ENCODE data around the gene DUSP28. TPM values are rescaled to one million over a fixed set of nuclear protein-coding genes. Genes with fewer than 3 reads are reported as not detected.

DUSP28 gene, protein sequence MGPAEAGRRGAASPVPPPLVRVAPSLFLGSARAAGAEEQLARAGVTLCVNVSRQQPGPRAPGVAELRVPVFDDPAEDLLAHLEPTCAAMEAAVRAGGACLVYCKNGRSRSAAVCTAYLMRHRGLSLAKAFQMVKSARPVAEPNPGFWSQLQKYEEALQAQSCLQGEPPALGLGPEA
- total RNA-seq: 2.3 and 2.7 TPM in 2 replicates

DNA sequence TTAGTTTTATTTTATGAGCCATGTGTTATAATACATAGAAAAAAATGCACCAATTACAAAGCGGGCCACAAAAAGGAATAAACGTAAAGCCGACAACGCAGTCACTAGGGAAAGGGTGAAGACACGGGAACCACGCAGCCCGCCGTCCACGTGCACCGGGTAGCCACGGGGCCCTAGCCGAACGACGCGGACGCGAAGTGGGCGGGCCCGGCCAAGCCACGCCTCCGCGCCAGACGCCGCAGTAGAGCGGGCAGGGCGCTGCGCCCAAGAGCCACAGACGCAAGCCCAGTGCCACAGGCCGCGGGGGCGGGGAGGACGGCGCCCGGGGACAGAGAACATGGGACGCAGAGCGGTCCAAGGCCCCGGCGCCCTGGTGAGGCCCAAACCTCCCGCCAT lies at the start of gene DUSP28:
Gene DUSP28 (plus strand): TSS at position 274 of the 396 bp plus-strand sequence. CDS start 328 bp downstream, outside the sequence.

DNA sequence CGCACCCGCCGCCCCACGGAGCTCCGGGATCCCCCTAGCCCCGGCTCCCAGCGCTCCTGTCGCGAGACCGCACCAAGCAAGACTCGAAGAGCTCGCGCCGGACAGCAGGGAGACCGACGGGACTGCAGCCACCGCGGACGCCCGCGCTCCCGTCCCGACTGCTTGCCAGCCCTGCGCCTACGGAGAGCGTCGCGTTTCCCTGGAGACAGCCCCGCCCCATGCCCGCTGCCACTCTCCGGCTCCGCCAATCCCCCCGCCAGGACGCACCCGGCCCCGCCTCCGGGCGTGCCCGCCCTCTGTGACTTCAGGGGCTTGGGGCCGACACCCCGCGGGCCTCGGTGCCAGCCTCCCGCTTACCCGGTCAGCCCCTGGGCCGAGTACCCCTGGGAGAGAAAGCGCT lies 2.3 kb upstream of the DUSP28 start, which contains the start of gene ANKMY1:
Gene ANKMY1 (minus strand): TSS at position 181 of the 400 bp plus-strand sequence. CDS start 653 bp downstream, outside the sequence.

DNA sequence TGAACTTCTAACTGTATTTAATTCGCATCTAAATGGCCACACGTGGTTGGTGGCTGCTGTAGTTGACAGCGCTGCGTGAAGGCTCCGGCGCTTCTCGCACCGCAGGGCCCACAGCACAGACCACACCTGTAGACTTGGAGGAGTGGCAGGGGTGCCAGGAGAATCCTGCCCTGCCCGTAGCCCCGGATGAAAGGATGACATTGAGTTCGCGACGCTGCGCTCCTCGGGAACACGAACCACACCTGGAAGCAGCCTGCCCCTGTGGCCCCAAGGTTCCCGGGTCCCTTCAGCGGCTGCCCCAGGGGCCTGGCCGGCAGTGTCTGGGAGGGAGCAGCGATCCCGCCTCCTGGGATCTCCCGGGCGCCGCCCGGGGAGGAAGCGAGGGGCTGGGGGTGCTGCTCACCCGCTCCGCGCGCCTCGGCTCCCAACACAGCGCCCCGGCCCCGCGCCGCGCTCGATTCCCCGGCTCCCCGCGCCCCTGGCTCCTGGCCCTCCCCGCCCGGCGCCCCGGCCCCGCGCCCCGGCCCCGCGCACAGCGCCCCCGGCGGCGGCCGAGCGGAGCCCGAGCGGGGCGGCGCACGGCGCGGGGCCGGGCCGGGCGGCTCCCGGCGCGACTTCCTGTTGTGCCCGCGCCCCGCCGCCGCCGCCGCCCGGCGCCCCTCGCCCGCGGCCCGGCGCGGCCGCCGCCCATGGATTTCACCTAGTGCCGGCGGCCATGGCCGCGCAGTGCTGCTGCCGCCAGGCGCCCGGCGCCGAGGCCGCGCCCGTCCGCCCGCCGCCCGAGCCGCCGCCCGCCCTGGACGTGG lies 7.9 kb downstream of the DUSP28 start, which contains the start of gene RNPEPL1:
Gene RNPEPL1 (plus strand): TSS at position 613 of the 806 bp plus-strand sequence. CDS start 103 bp downstream, at position 716.

DNA sequence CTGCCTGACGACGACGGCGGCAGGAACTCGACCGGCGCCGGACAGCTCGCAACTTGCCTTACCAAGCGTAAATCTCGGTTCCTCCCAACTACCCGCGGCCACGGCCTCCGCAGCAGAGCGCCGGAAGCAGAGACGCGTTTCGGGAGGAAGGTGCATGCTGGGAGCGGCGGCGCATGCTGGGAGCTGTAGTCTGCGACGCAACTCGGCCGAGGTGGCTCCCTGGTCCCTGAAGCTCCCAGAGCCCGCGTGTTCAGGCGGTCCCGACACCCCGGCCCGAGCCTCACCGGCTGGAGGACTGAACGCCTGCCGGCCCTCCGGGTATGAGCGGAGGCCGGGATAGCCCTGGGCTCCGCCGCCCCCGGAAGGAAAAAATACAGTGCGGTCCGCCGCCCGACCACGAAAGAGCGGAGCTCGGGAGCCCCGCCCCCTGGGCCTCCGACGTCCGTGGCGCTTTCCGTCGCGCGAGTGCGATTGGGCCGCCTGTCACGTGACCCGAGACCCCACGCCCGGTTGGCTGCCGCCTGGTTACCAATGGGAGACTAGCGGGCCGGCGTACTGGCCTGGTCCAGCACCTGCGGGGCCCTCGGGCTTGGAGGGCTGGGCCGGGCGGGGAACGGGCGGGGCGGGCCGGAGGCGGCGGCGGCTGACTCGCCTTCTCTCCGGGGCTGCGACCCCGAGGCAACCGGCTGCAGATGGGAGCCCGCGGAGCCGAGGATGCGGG lies 26.2 kb downstream of the DUSP28 start, which contains the start of gene CAPN10:
Gene CAPN10 (plus strand): TSS at position 537 of the 721 bp plus-strand sequence. CDS start 178 bp downstream, at position 715.

Other genes starting within 250 kb of the DUSP28 start
- gene GPC1, start 124.7 kb upstream of the DUSP28 start, total RNA-seq: 102 and 232 TPM in 2 replicates
- 4.2 and 11.5 TPM in 2 replicates for gene ANKMY1, start 2.4 kb upstream of the DUSP28 start, total RNA-seq
- gene RNPEPL1, start 8.1 kb downstream of the DUSP28 start, total RNA-seq: 11.0 and 48.7 TPM in 2 replicates
- 25.8 and 29.3 TPM in 2 replicates for gene CAPN10, start 26.4 kb downstream of the DUSP28 start, total RNA-seq
- 0.30 and 1.3 TPM in 2 replicates for gene GPR35, start 65.1 kb downstream of the DUSP28 start, total RNA-seq
- gene AQP12B, start 122.5 kb downstream of the DUSP28 start, total RNA-seq: not detected in 2 replicates
- not detected in 2 replicates for gene AQP12A, start 131.5 kb downstream of the DUSP28 start, total RNA-seq